ENCODE results near the gene CRELD1. TPM values are rescaled to one million over a fixed set of nuclear protein-coding genes. Genes with fewer than 3 reads are reported as not detected.
A peak's percentile ranks its signal among the peaks of the same experiment; 100 is the strongest.

The CRELD1 gene
- total RNA-seq, 4 donors from 2014 or later = 54.3 to 80.0 (median 64.6) TPM

GRCh38 chr3:9914559-9915253, 18.9 kb upstream of the CRELD1 start:
- Histone ChIP-seq H3K4me1 (peaks cover 0 to 57% (median 20%) of the 10 kb centered on the region in 3 donors), H3K27me3 (no peaks in the 10 kb centered on the region), H3K9me3 (no peaks in the 10 kb centered on the region), H3K27ac (peak overlapping the region; percentile 81 to 96 (median 92)), H3K36me3 (peaks cover 0 to 6% of the 10 kb centered on the region in 2 donors), H3K4me3 (peak overlapping the region; percentile 43 to 65)
- 0% methylated on average over 1 to 5 of the region's 15 CpGs for WGBS, 2 donors (ENCODE audit: low coverage in 1 of 2)
- ATAC-seq = no peak
- TF ChIP-seq POLR2A (IDR thresholded peaks at IDR 0.05) = no peak
- no peak for TF ChIP-seq POLR2AphosphoS5 (IDR thresholded peaks at IDR 0.05)
- no peak for TF ChIP-seq EP300 (IDR thresholded peaks at IDR 0.05)
- no peak for TF ChIP-seq CTCF (IDR thresholded peaks at IDR 0.05)

- peak overlapping the region; percentile 43 to 65 for H3K4me3 ChIP-seq
- WGBS, 2 donors (ENCODE audit: low coverage in 1 of 2) = 0% methylated on average over 3 of the region's 99 CpGs; no CpG with 5 or more reads in 1 of the 2 donors
- H3K27ac ChIP-seq = peak overlapping the region; percentile 81 to 96 (median 92)
- H3K36me3 ChIP-seq = peaks cover 0 to 14% of the 10 kb centered on the region in 2 donors
- peak; percentile 65 for ATAC-seq
- TF ChIP-seq CTCF (IDR thresholded peaks at IDR 0.05) (peak in 3 of 4 experiments; percentile 65 to 77 (median 74)), EP300 (IDR thresholded peaks at IDR 0.05) (no peak), POLR2AphosphoS5 (IDR thresholded peaks at IDR 0.05) (peak; percentile 57), POLR2A (IDR thresholded peaks at IDR 0.05) (peak in 1 of 2 donors; percentile 43)
- H3K9me3 ChIP-seq = no peaks in the 10 kb centered on the region
- H3K4me1 ChIP-seq = peaks cover 0 to 57% (median 20%) of the 10 kb centered on the region in 3 donors
- H3K27me3 ChIP-seq = no peaks in the 10 kb centered on the region
Observed at GRCh38 chr3:9915254-9916141, 18.1 kb upstream of the CRELD1 start.

- no peaks in the 10 kb centered on the region for H3K9me3 ChIP-seq
- no peaks in the 10 kb centered on the region for H3K27me3 ChIP-seq
- H3K36me3 ChIP-seq = peaks cover 0 to 22% of the 10 kb centered on the region in 2 donors
- H3K4me3 ChIP-seq = peak overlapping the region; percentile 49 to 65
- H3K27ac ChIP-seq = peak overlapping the region; percentile 81 to 96 (median 92)
- WGBS, 2 donors (ENCODE audit: low coverage in 1 of 2) = 11 to 47% methylated on average over 3 to 4 of the region's 7 CpGs
- peak; percentile 26 for ATAC-seq
- TF ChIP-seq POLR2A (IDR thresholded peaks at IDR 0.05) = no peak
- TF ChIP-seq CTCF (IDR thresholded peaks at IDR 0.05) = no peak
- no peak for TF ChIP-seq POLR2AphosphoS5 (IDR thresholded peaks at IDR 0.05)
- no peak for TF ChIP-seq EP300 (IDR thresholded peaks at IDR 0.05)
- peaks cover 0 to 57% (median 20%) of the 10 kb centered on the region in 3 donors for H3K4me1 ChIP-seq
Observed at GRCh38 chr3:9916346-9916733, 17.3 kb upstream of the CRELD1 start.

- WGBS, 2 donors (ENCODE audit: low coverage in 1 of 2) = 0 to 40% methylated on average over 1 to 6 of the region's 19 CpGs
- ATAC-seq = peak; percentile 90
- H3K27me3 ChIP-seq = no peaks in the 10 kb centered on the region
- peak within 1 kb of the TSS; percentile 81 to 96 (median 92) for H3K27ac ChIP-seq
- peaks cover 0 to 57% (median 20%) of the 10 kb centered on the region in 3 donors for H3K4me1 ChIP-seq
- H3K36me3 ChIP-seq = peaks cover 0 to 26% of the 10 kb centered on the region in 2 donors
- peak in 1 of 4 experiments; percentile 24 for TF ChIP-seq CTCF (IDR thresholded peaks at IDR 0.05)
- TF ChIP-seq EP300 (IDR thresholded peaks at IDR 0.05) = no peak
- peak; percentile 73 for TF ChIP-seq POLR2AphosphoS5 (IDR thresholded peaks at IDR 0.05)
- TF ChIP-seq POLR2A (IDR thresholded peaks at IDR 0.05) = peak in 1 of 2 donors; percentile 42
- peak within 1 kb of the TSS; percentile 49 to 65 for H3K4me3 ChIP-seq
- no peaks in the 10 kb centered on the region for H3K9me3 ChIP-seq
Observed at GRCh38 chr3:9916734-9917680, 16.6 kb upstream of the CRELD1 start, which contains the start of gene IL17RC. TSS of gene IL17RC (plus strand) at chr3:9917098. CDS start at chr3:9917316, 218 bp downstream.

All from gastroesophageal sphincter (tissue), 4 donors.